GM19438 (cell line): ENCODE results near the gene MTMR2.

Experiments
- ATAC-seq: cut with Tn5 transposase; IDR thresholded peaks from one replicate; pipeline ENCODE4 v1.9.1; 2021; ENCODE audit warnings: low read depth; ENCODE audit not compliant: unreplicated experiment

The MTMR2 gene

DNA sequence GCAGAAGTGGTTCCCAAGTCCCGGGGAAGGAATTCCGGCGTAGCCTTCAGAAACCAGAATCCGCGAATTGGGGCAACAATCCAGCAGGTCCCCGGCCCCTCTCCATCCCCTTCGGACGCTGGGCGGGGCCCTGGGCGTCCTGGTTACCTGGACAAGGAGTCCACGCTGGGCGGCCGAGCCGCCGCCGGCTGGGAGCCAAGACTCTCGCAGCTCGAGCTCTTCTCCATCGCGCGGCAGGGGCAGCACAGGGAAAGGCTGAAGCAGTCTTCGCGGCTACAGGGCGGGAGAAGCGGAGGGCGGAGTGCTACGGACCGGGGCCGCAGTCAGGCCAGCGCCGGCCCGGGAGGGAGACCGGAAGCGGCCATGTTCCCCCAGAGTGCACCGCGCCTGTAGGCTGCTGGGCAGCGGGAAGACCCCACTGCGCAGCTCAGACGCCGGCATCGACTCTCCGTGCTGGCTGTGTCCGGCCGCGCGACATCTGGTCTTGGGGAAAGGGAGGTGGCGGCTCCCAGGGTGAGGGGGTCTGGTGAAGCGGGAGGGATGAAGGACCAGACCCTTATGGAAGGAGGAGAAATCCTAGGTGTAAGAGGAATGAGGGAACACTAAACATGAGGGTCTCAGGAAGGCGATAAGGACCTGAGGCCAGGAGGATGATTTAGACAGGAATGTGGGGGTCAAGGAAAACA lies at the start of gene MTMR2:
TSS of gene MTMR2 (minus strand) at position 380 of the 686 bp plus-strand sequence. CDS start at position 227, 153 bp downstream.
- peak; percentile 97 for ATAC-seq

DNA sequence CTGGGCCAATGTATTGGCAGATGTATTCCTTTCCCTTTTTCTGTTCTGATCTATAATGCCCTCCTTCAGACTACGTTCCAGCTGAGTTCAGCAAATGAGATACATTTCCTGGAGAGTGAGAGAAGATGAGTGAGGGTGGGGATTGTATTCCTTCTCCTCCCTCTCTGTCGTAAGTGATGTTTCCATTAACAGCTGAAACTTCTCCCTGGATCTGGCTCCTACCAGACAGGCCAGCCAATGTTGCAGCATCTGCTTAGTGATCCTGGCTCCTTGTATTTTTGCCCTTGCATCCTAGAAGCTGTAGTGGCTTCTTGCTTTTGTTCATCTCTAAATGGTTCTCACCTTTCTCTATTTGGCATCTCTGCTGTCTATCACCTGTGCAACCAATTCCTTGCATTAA lies 48.2 kb upstream of the MTMR2 start:
- ATAC-seq, result no peak

DNA sequence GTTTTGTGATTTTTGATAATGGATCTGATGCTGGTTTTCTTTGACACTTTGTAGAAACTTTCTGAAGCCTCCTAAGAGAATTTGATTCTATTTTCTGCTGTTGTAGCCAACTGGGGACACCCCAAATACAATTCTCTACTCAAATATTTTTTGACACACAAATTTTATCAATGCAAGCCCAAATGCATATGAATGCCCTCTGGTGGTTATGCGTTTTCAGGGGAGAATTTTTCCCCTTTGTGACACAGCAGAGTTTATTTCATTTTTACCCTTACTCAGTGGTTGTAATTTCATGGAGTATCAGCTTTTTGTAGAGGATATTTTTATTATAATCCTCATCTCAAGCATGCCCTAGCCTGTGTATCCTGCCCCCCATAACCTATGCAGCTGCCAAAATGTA lies 44.7 kb upstream of the MTMR2 start:
- no peak for ATAC-seq

DNA sequence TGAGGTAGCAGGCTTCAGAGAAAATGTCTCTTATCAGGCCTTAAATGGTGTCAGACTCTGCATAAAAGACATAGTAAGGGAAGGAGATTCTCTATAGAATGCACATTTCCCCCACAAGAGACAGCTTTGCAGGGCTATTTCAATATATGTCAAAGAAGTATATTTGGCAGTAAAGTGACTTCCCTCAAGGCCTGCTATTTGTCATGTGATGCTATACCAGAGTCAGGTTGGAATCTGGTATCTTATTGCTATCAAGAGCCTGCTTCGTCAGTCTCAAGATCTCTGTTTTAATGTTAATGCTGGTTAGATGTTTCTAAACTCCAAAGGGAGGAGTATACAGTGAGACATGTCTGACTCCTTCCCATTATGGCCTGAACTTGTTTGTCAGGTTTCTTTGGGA lies 40.4 kb upstream of the MTMR2 start:
- ATAC-seq, result no peak

DNA sequence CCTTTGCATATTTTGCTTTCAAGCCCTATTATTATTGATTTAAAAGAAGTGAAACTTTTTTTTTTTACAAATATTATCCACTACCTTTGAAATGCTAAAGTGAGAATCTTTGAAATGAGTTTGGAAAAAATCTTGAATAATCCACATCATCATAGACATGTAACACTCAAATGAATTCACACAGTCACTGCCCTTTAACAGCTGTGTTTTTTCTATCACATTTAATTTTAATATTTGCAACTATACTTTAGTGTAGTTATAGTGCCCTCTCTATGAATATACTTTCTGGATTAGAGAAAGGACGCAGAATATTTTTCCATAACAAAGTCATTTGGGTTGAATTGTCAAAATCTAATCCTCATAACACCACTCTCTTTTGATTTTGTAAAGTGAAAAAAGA lies 37.9 kb upstream of the MTMR2 start:
- no peak for ATAC-seq

DNA sequence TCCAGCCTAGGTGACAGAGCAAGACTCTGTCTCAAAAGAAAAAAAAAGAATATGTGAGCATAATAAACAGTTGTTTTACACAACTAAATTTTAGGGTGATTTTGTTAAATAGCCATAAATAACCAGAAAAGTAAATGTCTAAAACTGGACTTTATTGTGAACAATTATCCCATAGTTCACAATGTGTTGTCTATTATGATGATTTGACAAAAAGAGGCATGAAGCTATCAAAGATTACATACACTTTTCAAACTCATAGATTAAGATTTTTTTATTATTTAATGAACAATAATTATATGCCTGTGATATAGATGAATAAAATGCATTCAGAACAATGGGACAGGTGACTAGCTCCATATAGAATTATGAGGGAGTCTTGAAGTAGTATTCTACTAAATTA lies 27.0 kb upstream of the MTMR2 start:
- ATAC-seq, result no peak

DNA sequence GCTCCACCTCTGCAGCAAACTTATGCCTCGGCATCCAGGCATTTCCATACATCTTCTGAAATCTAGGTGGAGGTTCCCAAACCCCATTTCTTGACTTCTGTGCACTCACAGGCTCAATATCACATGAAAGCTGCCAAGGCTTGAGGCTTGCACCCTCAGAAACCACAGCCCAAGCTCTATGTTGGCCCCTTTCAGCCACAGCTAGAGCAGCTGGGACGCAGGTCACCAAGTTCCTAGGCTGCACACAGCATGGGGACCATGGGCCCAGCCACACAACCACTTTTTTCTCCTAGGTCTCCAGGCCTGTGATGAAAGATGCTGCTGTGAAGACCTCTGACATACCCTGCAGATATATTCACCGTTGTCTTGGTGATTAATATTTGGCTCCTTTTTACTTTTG lies 24.7 kb upstream of the MTMR2 start:
- ATAC-seq, result no peak

DNA sequence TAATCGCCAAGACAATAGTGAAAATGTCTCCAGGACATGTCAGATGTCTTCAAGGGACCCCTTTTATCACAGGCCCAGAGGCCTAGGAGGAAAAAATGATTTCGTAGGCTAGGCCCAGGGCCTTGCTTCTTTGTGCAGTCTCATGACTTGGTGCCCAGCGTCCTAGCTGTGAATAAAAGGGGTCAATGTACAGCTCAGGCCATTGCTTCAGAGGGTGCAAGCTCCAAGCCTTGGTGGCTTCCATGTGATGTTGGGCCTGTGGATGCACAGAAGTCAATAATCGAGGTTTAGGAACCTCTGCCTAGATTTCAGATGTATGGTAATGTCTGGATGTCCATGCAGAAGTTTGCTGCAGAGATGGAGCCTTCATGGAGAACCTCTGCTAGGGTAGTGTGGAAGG lies 20.7 kb upstream of the MTMR2 start:
- no peak for ATAC-seq

DNA sequence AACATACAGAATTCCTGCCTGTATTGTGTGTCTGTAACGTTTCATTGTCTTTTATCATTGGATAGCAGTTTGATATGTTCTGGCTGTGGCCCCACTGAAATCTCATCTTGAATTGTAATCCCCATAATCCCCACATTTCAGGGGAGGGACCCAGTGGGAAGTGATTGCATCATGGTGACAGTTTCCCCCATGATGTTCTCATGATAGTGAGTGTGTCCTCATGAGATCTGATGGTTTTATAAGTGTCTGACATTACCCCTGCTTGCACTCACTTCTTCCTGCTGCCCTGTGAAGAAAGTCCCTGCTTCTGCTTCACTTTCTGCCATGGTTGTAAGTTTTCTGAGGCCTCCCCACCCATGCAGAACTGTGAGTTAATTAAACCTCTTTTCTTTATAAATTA lies 19.6 kb upstream of the MTMR2 start:
- no peak for ATAC-seq

DNA sequence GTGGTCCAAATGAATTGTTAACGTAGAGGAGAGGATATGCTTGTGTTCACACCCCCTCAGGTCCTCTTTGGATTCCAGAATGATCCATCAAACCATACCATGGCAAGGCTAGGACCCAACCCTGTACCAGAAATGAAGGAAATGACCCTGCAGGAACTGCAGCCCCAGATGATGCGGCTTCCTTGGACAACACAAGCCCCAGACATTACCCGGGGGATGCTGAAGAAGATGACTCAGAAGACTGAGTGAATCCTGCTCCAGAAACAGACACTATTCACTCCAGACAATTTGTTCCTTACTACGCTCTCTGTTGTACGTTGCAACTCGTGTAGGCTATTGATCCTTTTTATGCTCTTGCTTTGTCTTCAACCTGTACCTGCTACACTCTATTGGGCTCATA lies 15.2 kb upstream of the MTMR2 start:
- no peak for ATAC-seq

DNA sequence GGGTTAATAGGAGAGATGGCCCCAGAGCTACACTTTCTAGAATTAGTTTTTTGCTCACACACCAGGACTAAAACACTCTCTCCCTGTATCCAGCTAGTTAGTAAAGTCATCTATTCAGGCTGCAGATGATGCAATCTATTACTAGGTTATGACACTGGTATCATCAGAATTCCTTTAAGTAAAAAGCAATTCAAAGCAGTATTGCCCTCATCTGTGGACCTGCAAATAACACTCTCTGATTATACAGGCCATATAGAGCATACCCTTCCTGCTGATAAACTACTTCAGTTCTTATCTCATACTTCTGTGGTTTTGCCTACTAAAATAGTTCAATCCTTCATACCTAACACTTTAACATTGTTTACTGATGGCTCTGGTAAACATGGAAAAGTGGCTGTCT lies 13.5 kb upstream of the MTMR2 start:
- no peak for ATAC-seq

DNA sequence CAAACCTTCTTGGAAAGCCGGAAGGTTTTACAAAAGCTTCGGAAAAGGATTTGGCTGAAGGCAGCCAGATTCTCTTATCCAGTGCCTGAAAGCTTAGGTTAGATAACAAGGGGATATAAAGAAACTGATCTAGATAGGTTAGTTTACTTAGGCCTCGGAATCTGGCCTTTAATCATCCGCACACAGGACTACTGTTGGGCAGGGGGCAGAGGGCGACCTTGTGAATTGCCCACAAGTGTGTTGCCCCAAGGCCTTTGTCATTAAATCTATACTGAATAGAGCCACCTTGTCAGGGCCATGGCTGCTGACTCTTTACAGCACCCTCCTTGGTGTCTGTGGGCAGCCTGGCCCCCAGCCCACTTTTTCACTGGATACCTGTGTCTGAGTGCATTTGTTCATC lies 9.7 kb upstream of the MTMR2 start:
- ATAC-seq, result no peak

DNA sequence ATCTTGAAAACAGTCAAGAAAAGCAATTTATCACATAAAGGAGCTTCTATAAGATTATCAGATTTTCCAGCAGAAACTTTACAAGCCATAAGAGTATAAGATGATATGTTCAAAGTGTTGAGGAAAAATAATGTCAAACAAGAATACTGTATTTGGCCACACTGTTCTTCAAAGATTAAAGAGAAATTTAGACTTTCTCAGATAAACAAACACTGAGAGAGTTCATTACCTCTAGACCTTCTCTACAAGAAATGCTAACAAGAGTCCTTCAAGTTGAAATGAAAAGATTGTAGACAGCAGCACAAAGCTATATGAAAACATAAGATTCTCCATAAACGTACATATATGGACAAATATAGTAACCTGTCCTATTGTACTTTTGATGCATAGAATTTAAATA lies 8.0 kb upstream of the MTMR2 start:
- no peak for ATAC-seq

DNA sequence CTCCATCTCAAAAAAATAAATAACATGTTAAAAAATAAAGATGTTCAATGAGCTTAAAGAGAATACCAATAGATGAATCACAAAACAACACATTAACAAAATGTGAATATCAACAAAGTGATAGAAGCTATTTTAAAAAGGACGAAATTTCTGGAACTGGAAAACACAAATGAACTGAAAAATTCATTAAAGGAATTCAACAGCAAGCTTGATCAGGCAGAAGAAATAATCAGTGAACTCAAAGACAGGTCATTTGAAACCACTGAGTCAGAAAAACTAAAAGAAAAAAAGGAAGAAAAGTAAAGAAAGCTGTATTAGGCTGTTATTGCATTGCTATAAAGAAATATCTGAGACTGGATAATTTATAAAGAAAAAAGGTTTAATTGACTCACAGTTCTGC lies 7.0 kb upstream of the MTMR2 start:
- no peak for ATAC-seq

DNA sequence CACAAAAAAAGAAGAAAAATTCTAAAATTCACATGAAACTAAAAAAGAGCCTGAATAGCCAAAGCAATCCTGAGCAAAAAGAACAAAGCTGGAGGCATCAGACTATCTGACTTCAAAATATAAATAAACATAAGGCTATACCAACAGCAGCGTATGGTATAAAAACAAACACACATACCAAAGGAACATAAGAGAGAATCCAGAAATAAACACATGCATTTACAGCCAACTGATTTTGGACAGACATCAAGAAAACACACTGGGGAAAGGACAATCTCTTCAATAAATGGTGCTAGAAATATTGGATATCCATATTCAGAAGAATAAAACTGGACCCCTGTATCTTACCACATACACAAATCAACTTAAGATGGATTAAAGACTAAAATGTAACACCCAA lies 2.8 kb upstream of the MTMR2 start:
- no peak for ATAC-seq

DNA sequence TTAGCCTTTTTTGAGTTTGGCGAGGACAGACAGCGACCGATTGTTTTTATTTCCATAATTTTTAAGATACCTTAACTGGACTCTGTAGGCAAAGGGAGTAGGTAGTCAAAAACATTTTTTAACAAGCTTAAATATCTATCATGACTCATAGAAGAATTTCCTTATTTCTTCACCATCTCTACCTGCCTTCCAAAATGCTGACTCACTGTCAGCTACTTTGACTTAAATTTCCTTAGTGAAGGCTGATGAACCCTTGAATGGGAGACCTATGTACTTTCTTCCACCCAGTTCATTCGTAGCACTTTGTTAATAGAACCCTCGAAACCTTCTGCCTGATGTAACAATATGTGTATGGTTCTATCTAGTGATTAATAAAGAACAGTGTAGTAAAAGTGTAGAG lies 1.1 kb upstream of the MTMR2 start:
- no peak for ATAC-seq

DNA sequence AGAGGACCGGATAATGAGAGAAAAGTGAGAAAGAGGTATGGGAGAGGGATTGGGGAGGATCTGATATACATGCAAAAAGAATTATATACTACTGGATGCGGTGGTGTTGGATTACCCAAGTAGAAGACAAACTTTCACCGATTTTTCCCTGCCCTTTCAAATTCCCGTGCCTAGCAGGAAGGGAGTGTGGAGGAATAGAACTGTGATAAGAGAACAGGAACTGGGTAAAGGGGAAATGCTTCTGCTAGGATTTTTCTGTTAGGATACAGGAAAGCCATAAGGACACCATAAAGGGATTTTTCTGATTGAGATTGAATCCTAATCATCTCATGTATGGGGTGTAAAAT lies 480 bp upstream of the MTMR2 start:
- ATAC-seq, result no peak

DNA sequence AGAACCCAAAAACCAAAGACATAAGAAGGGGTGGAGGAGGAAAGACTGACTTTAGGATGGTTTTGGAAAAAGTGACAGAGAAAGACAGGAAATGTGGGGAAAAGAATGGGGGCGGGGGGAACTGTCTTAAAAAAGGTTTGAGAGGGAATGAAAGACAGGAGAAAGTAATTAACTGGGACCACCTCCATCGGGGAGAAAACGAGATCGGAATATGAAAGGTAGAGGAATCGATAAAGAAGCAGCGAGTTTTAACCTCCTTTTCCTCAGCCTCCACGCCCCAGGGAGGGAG lies 524 bp downstream of the MTMR2 start:
- ATAC-seq, result no peak

DNA sequence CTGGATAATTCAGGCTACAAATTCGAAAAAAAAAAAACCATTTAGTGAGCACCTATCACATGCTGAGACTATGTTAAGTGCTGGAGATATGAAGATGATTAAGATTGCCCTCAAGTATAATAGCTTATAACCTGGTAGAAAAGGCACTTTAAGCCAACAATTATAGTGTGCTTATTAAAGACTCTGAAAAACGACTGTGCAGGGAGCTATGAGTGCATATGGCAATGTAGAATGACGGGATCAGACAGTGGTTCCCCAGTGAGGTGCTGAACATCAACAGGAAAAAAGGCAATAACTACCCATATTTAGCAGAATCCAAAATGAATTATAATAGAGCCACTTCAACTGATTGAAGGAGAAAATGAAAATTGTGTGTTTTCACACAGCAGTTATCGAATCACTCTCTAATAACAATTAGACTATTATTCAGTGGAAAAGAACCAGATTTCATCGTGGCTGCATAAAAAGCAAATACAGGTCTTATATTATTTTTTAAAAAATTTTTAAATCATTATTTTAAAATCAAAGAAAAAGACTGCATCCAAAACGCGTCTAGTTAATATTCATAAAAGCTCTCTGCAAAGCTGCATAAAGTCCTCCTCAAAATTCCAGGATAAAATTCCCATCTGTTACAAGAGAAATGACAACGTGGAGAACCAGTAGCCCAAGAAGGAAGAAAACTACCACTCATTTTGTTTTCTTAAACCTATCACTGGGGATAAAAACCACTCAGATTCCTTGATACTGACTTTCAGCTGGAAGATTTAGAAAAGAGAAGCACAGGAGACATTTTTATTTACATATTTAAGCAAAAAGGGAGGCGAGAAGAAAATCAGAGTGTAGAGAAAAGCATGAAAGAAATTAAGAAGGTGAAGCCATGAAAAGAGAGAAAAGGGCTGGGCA lies 1.1 kb downstream of the MTMR2 start:
- ATAC-seq, result no peak

DNA sequence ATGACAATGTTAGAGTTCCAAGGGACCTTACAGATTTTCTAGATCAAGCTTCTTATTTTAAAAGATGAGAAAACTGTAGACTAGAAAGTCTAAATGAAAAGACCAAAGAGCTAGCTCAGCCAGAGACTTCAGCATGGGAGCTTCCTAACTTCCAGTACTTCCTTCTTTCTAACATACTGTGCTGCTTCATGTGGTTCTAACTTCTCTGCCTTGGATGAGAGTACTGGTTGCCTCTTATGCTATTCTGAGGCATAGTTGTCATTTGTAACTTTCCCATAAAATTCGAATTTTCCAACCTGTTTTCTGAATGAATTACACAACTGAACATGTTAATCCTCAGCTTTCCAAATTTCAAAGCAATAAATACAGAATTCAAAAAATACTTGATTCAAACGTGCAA lies 1.8 kb downstream of the MTMR2 start:
- no peak for ATAC-seq

DNA sequence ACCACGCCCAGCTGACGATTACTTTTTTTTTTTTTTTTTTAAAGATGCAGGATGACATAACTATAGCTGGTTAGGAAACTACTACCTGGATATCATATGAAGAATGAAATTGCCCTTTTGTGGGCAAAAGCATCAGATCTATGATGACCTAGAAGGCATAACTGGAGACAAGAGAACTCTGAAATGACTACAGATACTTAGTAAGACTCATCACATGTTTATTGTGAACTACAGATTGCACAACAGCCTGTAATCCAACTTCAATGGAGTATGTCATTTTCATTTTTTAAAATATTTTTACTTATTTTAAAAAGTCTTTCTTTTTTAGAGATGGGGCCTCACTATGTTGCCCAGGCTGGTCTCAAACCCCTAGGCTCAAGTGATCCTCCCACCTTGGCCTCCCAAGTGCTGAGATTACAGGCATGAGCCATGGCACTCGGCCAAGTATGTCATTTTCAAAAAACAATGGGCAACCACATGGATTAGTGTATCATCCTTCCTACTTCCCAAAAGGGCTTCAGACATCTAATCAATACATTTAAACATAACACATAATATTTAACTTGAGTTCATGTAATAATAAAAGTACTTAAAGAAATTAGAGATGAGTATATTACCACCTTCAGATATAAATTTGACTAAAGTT lies 3.3 kb downstream of the MTMR2 start:
- no peak for ATAC-seq

DNA sequence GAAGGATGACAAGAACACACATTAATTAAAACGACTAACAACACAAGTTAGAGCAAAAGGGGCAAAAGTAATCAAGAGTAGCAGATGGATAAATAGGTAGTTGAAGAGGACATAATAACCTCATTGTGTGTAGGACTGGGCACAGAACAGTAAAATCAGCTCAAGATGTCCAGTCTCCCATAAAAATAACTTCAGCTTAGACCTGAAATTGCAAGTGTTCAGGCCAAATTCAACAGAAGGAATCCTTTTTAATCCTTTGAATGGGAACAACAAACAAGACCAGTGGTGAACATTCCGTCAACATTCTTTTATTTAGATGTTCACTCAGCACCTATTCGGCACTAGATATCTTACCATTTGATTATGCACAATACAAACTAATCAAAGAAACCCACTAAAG lies 4.4 kb downstream of the MTMR2 start:
- ATAC-seq, result no peak
